Right ventricle myocardium superior (tissue), 1 donor: ENCODE data around the gene SREBF2. TPM values are rescaled to one million over a fixed set of nuclear protein-coding genes. Genes with fewer than 3 reads are reported as not detected.
A peak's percentile ranks its signal among the peaks of the same experiment; 100 is the strongest.

ENCODE experiments used
- ATAC-seq: fragments of 200-7000 bp; cut with Tn5 transposase; one replicate; pipeline ENCODE4 v1.9.1; 2020; ENCODE audit warnings: mild to moderate bottlenecking; ENCODE audit not compliant: poor library complexity
- DNase-seq: peaks from one replicate; pipeline ENCODE4 v3.0.0-alpha.2; 2020
- intact Hi-C: fragments of 100-400 bp; cut with DNase I; formaldehyde crosslinking; loops from one replicate; pipeline ENCODE4 v1.11.2; 2022
- total RNA-seq: library from RNA; stranded (reverse); fragmentation: NEBNext Ultra II Directional; extraction: Animal tissue kit (Norgen Biotek cat#: 25700); gene quantifications from one replicate; pipeline ENCODE4 v1.2.1, GENCODE V29; 2021
- donor health status: DM: no; HTN: yes; CAD: no; lungs with severe emphysema.

The SREBF2 gene
- total RNA-seq, 1 donor from 2014 or later, result 75.2 TPM

GRCh38 chr22:41900652-41901312 is 67.9 kb downstream of the SREBF2 start:
- ATAC-seq (no peak), DNase-seq (peak; percentile 35)
- intact Hi-C loops, result no loop called here

- peak; percentile 27 for DNase-seq
- no peak for ATAC-seq
- intact Hi-C loops, result no loop called here
These were observed 69.1 kb downstream of the SREBF2 start for GRCh38 chr22:41902016-41902415.

- intact Hi-C loops, result no loop called here
- DNase-seq (peak; percentile 88), ATAC-seq (peak; percentile 67)
These were observed 70.1 kb downstream of the SREBF2 start for GRCh38 chr22:41902932-41903421.

- ATAC-seq (no peak), DNase-seq (peak; percentile 30)
- intact Hi-C loops, result no loop called here
These were observed 71.8 kb downstream of the SREBF2 start for GRCh38 chr22:41904450-41905410.

GRCh38 chr22:41905411-41906202 is 72.7 kb downstream of the SREBF2 start:
- DNase-seq, result peak; percentile 38
- intact Hi-C loops, result no loop called here
- no peak for ATAC-seq

GRCh38 chr22:41906822-41907221 is 73.9 kb downstream of the SREBF2 start:
- ATAC-seq (no peak), DNase-seq (no peak)
- intact Hi-C loops, result no loop called here

- DNase-seq (no peak), ATAC-seq (no peak)
- intact Hi-C loops, result no loop called here
These were observed 74.8 kb downstream of the SREBF2 start for GRCh38 chr22:41907436-41908401.

GRCh38 chr22:41908411-41909309 is 75.8 kb downstream of the SREBF2 start:
- ATAC-seq, result no peak
- no peak for DNase-seq
- intact Hi-C loops, result no loop called here

- ATAC-seq (no peak), DNase-seq (peak; percentile 37)
- intact Hi-C loops, result no loop called here
These were observed 76.6 kb downstream of the SREBF2 start for GRCh38 chr22:41909310-41910049.

- intact Hi-C loops, result no loop called here
- ATAC-seq (peak; percentile 79), DNase-seq (peak; percentile 72)
These were observed 77.4 kb downstream of the SREBF2 start for GRCh38 chr22:41910050-41911000.

GRCh38 chr22:41911001-41911611 is 78.2 kb downstream of the SREBF2 start:
- intact Hi-C loops, result no loop called here
- no peak for DNase-seq
- ATAC-seq, result no peak

- intact Hi-C loops, result no loop called here
- ATAC-seq (no peak), DNase-seq (no peak)
These were observed 79.6 kb downstream of the SREBF2 start for GRCh38 chr22:41912338-41913039.

- DNase-seq (no peak), ATAC-seq (no peak)
- intact Hi-C loops, result no loop called here
These were observed 80.3 kb downstream of the SREBF2 start for GRCh38 chr22:41913040-41913719.
